ENCODE results near the gene OR6C76.

OR6C76 gene

GRCh38 chr12:55470088-55470829 lies 44.2 kb downstream of the OR6C76 start, which contains the start of gene OR6C70:
Gene OR6C70 (minus strand): TSS chr12:55470138. CDS start chr12:55470138, 0 bp downstream.
- no peak for DNase-seq

DNA sequence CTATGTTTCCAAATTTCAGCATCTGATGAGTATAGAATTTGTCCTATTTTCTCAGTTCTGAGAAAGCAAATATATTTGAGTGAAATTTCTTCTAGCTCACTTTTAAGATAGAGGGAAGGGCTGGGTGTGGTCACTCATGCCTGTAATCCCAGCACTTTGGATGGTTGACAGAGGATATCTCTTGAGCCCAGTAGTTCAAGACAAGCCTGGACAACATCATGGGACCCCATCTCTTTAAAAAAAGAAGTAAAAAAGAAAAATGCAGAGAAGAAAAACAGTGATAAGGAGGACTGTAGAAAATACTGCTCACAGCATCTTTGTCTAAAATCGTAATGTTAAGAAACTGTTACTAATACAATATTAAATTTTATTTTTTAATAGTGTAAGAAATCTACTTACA lies 46.2 kb downstream of the OR6C76 start:
- DNase-seq, result no peak

All from DMS153 (cell line).